HEK293T (cell line): ENCODE measurements around the gene STIL.

ENCODE experiments used
- CTCF ChIA-PET: fragments of 350-600 bp; formaldehyde crosslinking; extraction: SDS; loops from one replicate; lab custom pipeline; 2021; ENCODE audit warnings: antibody characterized with exemption, inconsistent platforms; lab: Yijun Ruan, JAX
- POLR2A ChIA-PET: fragments of 350-600 bp; formaldehyde crosslinking; extraction: SDS; loops from one replicate; lab custom pipeline; 2020; ENCODE audit warnings: antibody characterized with exemption, inconsistent platforms; lab: Yijun Ruan, JAX
- DNase-seq: peaks from one replicate; pipeline ENCODE4 v3.0.0; 2012; ENCODE audit warnings: mixed read lengths; ENCODE audit errors: extremely low spot score
- ARNT ChIP-seq: fragments of 450-650 bp; IDR thresholded peaks from 2 replicates; pipeline ENCODE4 v1.6.1; 2017; ENCODE audit warnings: mild to moderate bottlenecking
- BHLHE40 ChIP-seq: fragments of 450-650 bp; IDR thresholded peaks from 2 replicates; pipeline ENCODE4 v1.6.1; 2016; ENCODE audit warnings: mild to moderate bottlenecking, moderate library complexity, borderline replicate concordance
- CTBP1 ChIP-seq: fragments of 450-650 bp; IDR thresholded peaks from 2 replicates; pipeline ENCODE4 v1.6.1; 2016; ENCODE audit warnings: borderline replicate concordance
- ELF4 ChIP-seq: fragments of 450-650 bp; IDR thresholded peaks from 2 replicates; pipeline ENCODE4 v1.6.1; 2017; ENCODE audit warnings: antibody characterized with exemption
- FOXA1 ChIP-seq: fragments of 450-650 bp; IDR thresholded peaks from 2 replicates; pipeline ENCODE4 v1.6.1; 2016; ENCODE audit warnings: mild to moderate bottlenecking
- FOXK2 ChIP-seq: fragments of 450-650 bp; IDR thresholded peaks from 2 replicates; pipeline ENCODE4 v1.6.1; 2016; ENCODE audit warnings: mild to moderate bottlenecking
- FOXM1 ChIP-seq: fragments of 450-650 bp; IDR thresholded peaks from 2 replicates; pipeline ENCODE4 v1.6.1; 2017; ENCODE audit warnings: mild to moderate bottlenecking, borderline replicate concordance
- HDGF ChIP-seq: fragments of 450-650 bp; IDR thresholded peaks from 2 replicates; pipeline ENCODE4 v1.6.1; 2017; ENCODE audit warnings: antibody characterized with exemption, borderline replicate concordance
- L3MBTL2 ChIP-seq: fragments of 450-650 bp; conservative IDR thresholded peaks from 2 replicates; pipeline ENCODE4 v1.6.1; 2016; ENCODE audit warnings: mild to moderate bottlenecking
- LEF1 ChIP-seq: fragments of 450-650 bp; IDR thresholded peaks from 2 replicates; pipeline ENCODE4 v1.6.1; 2017; ENCODE audit warnings: mild to moderate bottlenecking, borderline replicate concordance
- NFRKB ChIP-seq: fragments of 450-650 bp; IDR thresholded peaks from 2 replicates; pipeline ENCODE4 v1.6.1; 2016; ENCODE audit warnings: mild to moderate bottlenecking, moderate library complexity
- SP1 ChIP-seq: fragments of 450-650 bp; IDR thresholded peaks from 2 replicates; pipeline ENCODE4 v1.6.1; 2017
- SUZ12 ChIP-seq: fragments of 450-650 bp; IDR thresholded peaks from 2 replicates; pipeline ENCODE4 v1.6.1; 2016; ENCODE audit warnings: mild to moderate bottlenecking
- TARDBP ChIP-seq: fragments of 450-650 bp; IDR thresholded peaks from 2 replicates; pipeline ENCODE4 v1.6.1; 2016
- ZNF384 ChIP-seq: fragments of 450-650 bp; IDR thresholded peaks from 2 replicates; pipeline ENCODE4 v1.6.1; 2016
- TF ChIP-seq, protein P1 (sequence below): fragments of 450-650 bp; IDR thresholded peaks from 2 replicates; pipeline ENCODE4 v1.6.1; 2016

The STIL gene

GRCh38 chr1:47211796-47212269 is 102.1 kb downstream of the STIL start:
- POLR2A ChIA-PET, result interaction anchor here (0.9 kb wide), 1 partner anchor 10 kb away, joined by 3 read pairs; no protein-coding TSS in a partner anchor
- TF ChIP-seq NFRKB (no peak), FOXK2 (no peak), SP1 (no peak), FOXM1 (no peak), HDGF (no peak), TARDBP (no peak), LEF1 (no peak), BHLHE40 (no peak)
- TF ChIP-seq, protein P1, sequence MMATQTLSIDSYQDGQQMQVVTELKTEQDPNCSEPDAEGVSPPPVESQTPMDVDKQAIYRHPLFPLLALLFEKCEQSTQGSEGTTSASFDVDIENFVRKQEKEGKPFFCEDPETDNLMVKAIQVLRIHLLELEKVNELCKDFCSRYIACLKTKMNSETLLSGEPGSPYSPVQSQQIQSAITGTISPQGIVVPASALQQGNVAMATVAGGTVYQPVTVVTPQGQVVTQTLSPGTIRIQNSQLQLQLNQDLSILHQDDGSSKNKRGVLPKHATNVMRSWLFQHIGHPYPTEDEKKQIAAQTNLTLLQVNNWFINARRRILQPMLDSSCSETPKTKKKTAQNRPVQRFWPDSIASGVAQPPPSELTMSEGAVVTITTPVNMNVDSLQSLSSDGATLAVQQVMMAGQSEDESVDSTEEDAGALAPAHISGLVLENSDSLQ, result no peak
- no peak for DNase-seq
- CTCF ChIA-PET, result no interaction called here

DNA sequence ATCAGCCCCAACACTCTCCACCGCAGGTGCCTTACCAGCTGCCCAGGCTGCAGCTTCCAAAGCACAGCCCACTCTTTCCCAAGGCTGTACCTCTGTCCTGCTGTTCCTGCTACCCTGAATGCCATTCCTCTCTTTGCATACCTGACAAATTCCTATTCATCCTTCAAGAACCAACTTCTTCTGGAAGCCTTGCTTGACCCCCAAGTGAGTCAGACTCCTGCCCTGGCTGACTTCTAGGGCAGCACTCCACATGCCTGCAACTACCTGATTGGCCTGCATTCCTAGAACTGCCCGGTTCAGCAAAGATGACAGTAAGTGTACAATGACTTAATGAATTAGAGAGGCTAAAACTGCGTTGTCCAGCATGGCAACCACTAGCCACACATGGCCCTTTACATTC is 103.3 kb downstream of the STIL start:
- POLR2A ChIA-PET, result interaction anchor here (1.0 kb wide), 1 partner anchor 103 kb away, joined by 3 read pairs; the partner anchor contains the start of gene STIL
- DNase-seq, result no peak
- TF ChIP-seq FOXM1, result no peak
- TF ChIP-seq SUZ12, result no peak
- no peak for TF ChIP-seq HDGF
- no peak for TF ChIP-seq ELF4
- TF ChIP-seq BHLHE40, result no peak
- no peak for TF ChIP-seq FOXA1
- no peak for TF ChIP-seq L3MBTL2
- no peak for TF ChIP-seq ARNT
- no peak for TF ChIP-seq TARDBP
- TF ChIP-seq CTBP1, result no peak
- TF ChIP-seq ZNF384, result no peak
- TF ChIP-seq NFRKB, result no peak
- TF ChIP-seq, protein P1, result no peak
- no peak for TF ChIP-seq FOXK2
- TF ChIP-seq SP1, result no peak
- no peak for TF ChIP-seq LEF1
- CTCF ChIA-PET, result interaction anchor here (0.9 kb wide), 1 partner anchor 18 kb away, joined by 3 read pairs; no protein-coding TSS in a partner anchor

DNA sequence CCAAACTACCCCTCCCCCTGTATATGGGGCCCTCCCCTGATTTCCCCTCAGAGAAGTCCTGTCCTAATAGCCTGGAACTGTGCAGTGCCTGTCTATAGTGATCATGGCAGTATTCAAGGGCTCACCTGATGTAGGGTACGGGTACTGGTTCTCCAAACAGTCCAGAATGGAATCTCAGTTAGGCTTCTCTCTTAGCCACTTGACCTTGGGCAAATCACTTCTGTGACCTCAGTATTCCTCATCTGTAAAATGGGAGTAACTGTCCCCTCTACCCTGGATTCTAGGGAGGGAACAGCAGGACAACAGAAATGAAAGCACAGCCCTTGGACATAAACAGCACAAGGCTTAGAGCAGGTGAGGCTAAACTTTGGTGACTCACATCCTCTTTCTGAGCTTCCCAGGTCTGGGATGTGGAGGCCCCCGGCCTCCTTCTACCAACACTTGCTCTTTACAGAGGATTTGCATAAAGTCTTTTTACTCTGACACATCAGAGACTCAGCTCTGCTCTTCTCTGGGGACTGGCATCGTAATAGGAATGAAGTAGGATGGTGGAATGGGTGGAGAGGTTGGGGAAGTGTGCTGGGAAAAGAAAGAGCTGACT is 104.1 kb downstream of the STIL start:
- no peak for DNase-seq
- TF ChIP-seq ARNT (no peak), ELF4 (no peak), LEF1 (no peak), BHLHE40 (no peak), ZNF384 (no peak), FOXK2 (no peak), NFRKB (no peak), TARDBP (no peak), L3MBTL2 (no peak), SUZ12 (no peak), SP1 (no peak), HDGF (no peak), CTBP1 (no peak), FOXM1 (no peak), FOXA1 (no peak)
- TF ChIP-seq, protein P1, result no peak
- ChIA-PET CTCF (interaction anchor here (0.9 kb wide), 1 partner anchor 17 kb away, joined by 3 read pairs; no protein-coding TSS in a partner anchor), POLR2A (interaction anchor here (1.0 kb wide), 1 partner anchor 104 kb away, joined by 3 read pairs; the partner anchor contains the start of gene STIL)

GRCh38 chr1:47209091-47209490 is 104.9 kb downstream of the STIL start:
- no peak for TF ChIP-seq SP1
- no peak for DNase-seq
- POLR2A ChIA-PET, result no interaction called here
- CTCF ChIA-PET, result no interaction called here

DNA sequence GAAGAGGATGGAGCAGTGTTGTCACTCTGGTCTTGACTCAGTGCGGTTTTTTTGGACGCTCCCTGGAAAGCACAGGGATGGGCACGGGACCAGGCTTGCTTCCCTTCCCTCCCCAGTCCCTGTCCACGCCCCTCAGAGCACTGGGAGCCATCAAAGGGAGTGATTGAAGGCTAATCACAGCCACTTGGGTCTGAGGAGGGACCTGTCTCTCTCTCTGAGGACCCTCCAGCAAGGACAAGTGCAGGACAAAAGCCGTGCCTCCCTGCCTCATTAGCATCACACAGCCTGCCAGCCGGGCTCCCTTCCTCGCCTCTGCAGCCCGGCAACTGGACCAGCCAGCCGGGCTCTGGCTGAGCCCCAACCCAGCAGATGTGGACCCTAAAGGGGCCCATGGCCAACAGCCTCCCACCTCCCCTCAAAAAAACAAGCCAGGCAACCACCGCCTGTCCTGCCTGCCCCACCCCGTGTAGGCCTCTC is 105.5 kb downstream of the STIL start:
- CTCF ChIA-PET, result interaction anchor here (0.6 to 1.3 kb wide), 2 partner anchors 15 to 34 kb away, joined by 3 read pairs; no protein-coding TSS in a partner anchor
- no peak for DNase-seq
- TF ChIP-seq FOXM1, result no peak
- no peak for TF ChIP-seq CTBP1
- no peak for TF ChIP-seq HDGF
- TF ChIP-seq SP1, result no peak
- TF ChIP-seq SUZ12, result no peak
- TF ChIP-seq ZNF384, result no peak
- TF ChIP-seq LEF1, result no peak
- TF ChIP-seq ARNT, result no peak
- TF ChIP-seq FOXA1, result no peak
- TF ChIP-seq ELF4, result no peak
- TF ChIP-seq L3MBTL2, result no peak
- TF ChIP-seq, protein P1, result no peak
- no peak for TF ChIP-seq TARDBP
- TF ChIP-seq BHLHE40, result no peak
- TF ChIP-seq FOXK2, result no peak
- no peak for TF ChIP-seq NFRKB
- POLR2A ChIA-PET, result interaction anchor here (1.3 kb wide), 1 partner anchor 13 kb away, joined by 4 read pairs; no protein-coding TSS in a partner anchor
